Measurements from ENCODE around the gene LCK.
"Not testable (repeated sequence)": the region's sequence is repeated elsewhere in the genome, so short reads cannot be mapped to it uniquely, and the experiment has no call there.

The LCK gene

GRCh38 chr1:32285658-32286057, 34.6 kb downstream of the LCK start:
- in situ Hi-C loops (cut with MboI; ENCODE audit: low pct_unique_long_range_greater_than_20kb, low sequenced_read_pairs, unreplicated experiment), result no loop called here
- TF ChIP-seq CTCF (IDR thresholded peaks at IDR 0.05; ENCODE audit: extremely low read depth, insufficient read depth, missing control alignments), result no peak
- DNase-seq (ENCODE audit: low spot score), result no peak

DNA sequence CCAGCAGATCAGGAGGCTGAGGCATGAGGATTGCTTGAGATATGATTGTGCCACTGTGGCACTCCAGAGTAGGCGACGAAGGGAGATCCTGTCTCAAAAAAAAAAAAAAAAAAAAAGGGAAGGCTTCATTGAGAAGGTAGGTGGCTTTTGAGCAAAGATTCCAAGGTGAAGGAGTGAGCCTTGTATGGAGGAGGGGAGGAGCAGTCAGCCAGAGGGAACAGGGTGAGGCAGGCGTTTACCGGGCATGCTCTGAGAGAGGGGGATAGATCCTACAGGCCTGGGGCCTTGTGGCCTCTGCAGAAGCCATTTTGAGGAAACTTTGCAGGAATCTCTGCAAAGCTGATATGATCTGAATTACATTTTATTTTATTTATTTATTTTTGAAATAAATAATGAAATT, 35.7 kb downstream of the LCK start:
- in situ Hi-C loops (cut with MboI; ENCODE audit: low pct_unique_long_range_greater_than_20kb, low sequenced_read_pairs, unreplicated experiment), result no loop called here
- no peak for DNase-seq (ENCODE audit: low spot score)
- no peak for TF ChIP-seq CTCF (IDR thresholded peaks at IDR 0.05; ENCODE audit: extremely low read depth, insufficient read depth, missing control alignments)

- no peak for TF ChIP-seq CTCF (IDR thresholded peaks at IDR 0.05; ENCODE audit: extremely low read depth, insufficient read depth, missing control alignments)
- in situ Hi-C loops (cut with MboI; ENCODE audit: low pct_unique_long_range_greater_than_20kb, low sequenced_read_pairs, unreplicated experiment), result no loop called here
- DNase-seq (ENCODE audit: low spot score), result no peak
Measured at GRCh38 chr1:32289256-32289655, 38.2 kb downstream of the LCK start.

DNA sequence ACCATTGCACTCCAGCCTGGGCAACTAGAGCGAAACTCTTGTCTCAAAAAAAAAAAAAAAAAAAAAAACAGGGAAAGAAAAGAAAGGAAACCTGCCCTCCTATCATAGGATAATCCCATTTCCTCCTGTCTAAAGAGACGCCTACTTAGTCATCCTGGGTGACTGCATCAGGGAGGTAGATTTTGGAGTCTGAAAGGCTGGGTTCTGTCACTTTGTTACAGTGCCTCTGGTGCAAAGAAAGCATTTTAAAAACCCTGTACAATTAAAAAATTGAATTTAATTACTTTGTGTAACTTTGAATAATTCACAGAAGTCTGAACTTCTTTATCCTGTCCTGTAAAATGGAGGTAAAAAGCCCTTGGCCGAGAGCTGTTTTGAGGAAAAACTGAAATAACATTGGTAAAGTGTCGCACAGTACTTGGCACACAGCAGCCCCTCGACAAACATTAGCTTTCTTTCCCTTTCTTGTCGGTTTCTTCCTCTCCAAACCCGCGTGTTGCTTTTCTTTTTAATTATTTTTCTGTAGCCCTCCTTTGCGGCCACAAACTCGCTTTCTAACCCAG, 40.2 kb downstream of the LCK start:
- in situ Hi-C loops (cut with MboI; ENCODE audit: low pct_unique_long_range_greater_than_20kb, low sequenced_read_pairs, unreplicated experiment), result no loop called here
- no peak for TF ChIP-seq CTCF (IDR thresholded peaks at IDR 0.05; ENCODE audit: extremely low read depth, insufficient read depth, missing control alignments)
- DNase-seq (ENCODE audit: low spot score), result no peak

DNA sequence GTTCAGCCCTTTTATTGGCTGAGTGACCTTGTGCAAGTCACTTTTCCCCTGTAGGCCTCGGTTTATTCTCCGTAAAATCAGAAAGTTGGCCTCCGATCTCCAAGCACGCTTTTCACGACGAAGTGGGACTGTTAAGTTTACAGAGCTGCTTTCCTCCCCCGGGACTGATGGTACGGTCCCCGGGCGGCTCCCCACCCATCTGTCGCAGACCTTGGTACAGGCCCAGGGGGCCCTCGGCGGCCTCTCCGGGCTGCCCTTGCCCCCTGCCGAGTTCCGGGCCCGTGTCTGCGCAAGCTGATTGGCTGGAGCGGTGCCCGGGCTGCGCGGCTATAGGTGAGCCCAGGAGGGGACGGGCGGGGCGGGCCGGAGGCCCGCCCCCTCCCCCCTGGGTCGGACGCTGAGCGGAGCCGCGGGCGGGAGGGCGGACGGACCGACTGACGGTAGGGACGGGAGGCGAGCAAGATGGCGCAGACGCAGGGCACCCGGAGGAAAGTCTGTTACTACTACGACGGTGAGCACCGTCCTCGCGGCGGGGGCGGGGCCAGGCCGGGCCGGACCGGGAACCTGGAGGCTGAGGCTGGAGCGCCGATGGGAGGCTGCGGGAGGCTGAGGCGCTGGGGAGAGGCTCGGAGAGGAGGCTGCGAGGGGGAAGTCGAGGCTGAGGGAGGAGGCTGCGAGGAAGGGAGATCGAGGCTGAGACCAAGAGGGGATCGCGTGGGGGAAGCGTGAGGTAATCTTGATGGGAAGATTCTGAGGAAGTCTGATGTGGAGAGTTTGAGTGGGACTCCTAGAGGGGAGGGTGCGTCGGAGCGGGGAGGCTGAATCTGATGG, 40.9 kb downstream of the LCK start, which contains the start of gene HDAC1:
TSS of gene HDAC1 (plus strand) at position 376 of the 831 bp plus-strand sequence. CDS start at position 463, 87 bp downstream.
- in situ Hi-C loops (cut with MboI; ENCODE audit: low pct_unique_long_range_greater_than_20kb, low sequenced_read_pairs, unreplicated experiment), result no loop called here
- peak; percentile 99 for DNase-seq (ENCODE audit: low spot score)
- TF ChIP-seq CTCF (IDR thresholded peaks at IDR 0.05; ENCODE audit: extremely low read depth, insufficient read depth, missing control alignments), result no peak

GRCh38 chr1:32298211-32298610, 47.1 kb downstream of the LCK start:
- DNase-seq (ENCODE audit: low spot score); in situ Hi-C loops (cut with MboI; ENCODE audit: low pct_unique_long_range_greater_than_20kb, low sequenced_read_pairs, unreplicated experiment): not testable (repeated sequence)

DNA sequence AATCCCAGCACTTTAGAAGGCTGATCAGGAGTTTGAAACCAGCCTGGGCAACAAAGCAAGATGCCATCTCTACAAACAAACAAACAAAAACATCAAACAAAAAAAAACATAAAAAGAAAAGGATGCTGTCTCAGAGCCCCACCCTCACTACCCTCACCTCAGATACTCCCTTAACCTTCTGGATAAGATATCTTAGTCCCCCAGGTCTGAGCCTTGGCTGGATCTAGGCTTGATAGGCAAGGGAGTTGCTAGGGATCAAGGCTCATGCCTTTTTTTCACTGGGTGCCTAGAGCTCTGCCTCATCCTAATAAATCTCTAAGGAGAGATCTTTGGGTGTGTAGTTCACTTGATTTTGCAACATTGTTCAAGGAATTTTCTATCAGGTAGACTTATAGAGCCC, 48.3 kb downstream of the LCK start:
- in situ Hi-C loops (cut with MboI; ENCODE audit: low pct_unique_long_range_greater_than_20kb, low sequenced_read_pairs, unreplicated experiment), result no loop called here
- DNase-seq (ENCODE audit: low spot score), result no peak
- TF ChIP-seq CTCF (IDR thresholded peaks at IDR 0.05; ENCODE audit: extremely low read depth, insufficient read depth, missing control alignments), result no peak
